C4-2B (cell line): ENCODE results near the gene CCL27.

ENCODE experiments used
- H3K27ac ChIP-seq: fragments of 450-650 bp; 2 replicates; pipeline ENCODE4 v1.5.1; 2017
- ZFX ChIP-seq: fragments of 450-650 bp; IDR thresholded peaks from 2 replicates; pipeline ENCODE4 v1.6.1; 2017
- TF ChIP-seq, protein P1 (sequence below): fragments of 450-650 bp; conservative IDR thresholded peaks from 2 replicates; pipeline ENCODE4 v1.5.1; 2017; ENCODE audit warnings: mild to moderate bottlenecking

The CCL27 gene

DNA sequence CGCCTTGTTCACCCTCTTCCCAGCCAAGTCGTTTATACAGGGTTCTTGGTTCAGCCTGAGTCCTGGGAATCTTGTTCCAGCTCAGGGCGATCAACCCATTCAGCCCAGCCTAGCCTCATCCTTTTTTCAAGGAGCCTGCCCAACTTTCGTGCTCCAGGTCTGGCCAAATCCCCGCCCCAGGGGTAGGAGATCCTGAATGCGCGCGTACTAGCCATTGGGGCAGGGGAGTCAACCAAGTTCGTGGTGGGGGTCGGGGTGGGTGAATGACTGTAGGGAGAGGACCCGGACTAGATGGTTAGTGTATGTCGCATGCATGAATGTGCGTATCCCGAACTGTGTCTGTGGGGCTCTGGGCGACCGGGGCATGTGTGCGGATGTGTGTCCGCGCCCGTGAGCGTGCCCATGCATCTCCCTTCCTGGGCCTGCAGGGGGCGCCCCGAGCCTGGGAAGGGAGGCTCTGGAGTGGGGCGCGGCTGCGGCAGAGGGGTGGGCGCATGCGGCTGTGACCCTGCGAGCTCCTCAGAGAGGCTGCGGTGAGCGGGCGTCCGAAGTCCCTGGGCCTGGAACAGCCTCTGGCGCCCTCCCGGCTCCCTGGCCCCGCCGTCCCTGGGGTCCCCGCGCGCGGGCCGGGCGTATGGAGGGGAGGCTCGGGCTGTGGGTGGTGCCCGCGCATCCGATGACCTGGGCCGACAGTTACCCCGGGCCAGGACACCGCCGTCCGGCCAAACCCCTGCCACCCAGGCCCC is 38.7 kb upstream of the CCL27 start:
- peak; percentile 24; the same call in 1 of the 2 replicates for TF ChIP-seq ZFX
- TF ChIP-seq, protein P1, sequence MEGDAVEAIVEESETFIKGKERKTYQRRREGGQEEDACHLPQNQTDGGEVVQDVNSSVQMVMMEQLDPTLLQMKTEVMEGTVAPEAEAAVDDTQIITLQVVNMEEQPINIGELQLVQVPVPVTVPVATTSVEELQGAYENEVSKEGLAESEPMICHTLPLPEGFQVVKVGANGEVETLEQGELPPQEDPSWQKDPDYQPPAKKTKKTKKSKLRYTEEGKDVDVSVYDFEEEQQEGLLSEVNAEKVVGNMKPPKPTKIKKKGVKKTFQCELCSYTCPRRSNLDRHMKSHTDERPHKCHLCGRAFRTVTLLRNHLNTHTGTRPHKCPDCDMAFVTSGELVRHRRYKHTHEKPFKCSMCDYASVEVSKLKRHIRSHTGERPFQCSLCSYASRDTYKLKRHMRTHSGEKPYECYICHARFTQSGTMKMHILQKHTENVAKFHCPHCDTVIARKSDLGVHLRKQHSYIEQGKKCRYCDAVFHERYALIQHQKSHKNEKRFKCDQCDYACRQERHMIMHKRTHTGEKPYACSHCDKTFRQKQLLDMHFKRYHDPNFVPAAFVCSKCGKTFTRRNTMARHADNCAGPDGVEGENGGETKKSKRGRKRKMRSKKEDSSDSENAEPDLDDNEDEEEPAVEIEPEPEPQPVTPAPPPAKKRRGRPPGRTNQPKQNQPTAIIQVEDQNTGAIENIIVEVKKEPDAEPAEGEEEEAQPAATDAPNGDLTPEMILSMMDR, result peak; percentile 78
- H3K27ac ChIP-seq, result peak overlapping the region; percentile 38

DNA sequence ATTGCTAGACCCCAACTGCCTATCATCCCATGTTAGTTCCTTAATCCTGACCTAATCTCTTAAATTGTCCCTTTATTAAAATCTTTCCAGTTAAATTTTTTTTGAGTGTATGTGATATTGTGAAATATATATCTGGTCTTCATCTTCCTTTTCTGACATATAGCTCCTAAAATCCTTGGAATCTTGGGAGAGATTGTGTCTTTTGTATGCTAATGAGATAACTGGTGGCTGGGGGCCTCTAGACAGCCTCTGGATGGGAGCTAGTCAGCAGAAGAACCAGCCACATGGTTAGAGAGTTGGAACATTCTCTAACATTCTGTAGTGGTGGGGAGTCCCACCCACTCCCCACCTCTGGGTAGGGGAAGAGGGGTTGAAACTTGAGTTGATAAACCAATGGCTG is 32.4 kb upstream of the CCL27 start:
- no peak overlapping the region for H3K27ac ChIP-seq
- TF ChIP-seq, protein P1, result no peak
- TF ChIP-seq ZFX, result no peak

DNA sequence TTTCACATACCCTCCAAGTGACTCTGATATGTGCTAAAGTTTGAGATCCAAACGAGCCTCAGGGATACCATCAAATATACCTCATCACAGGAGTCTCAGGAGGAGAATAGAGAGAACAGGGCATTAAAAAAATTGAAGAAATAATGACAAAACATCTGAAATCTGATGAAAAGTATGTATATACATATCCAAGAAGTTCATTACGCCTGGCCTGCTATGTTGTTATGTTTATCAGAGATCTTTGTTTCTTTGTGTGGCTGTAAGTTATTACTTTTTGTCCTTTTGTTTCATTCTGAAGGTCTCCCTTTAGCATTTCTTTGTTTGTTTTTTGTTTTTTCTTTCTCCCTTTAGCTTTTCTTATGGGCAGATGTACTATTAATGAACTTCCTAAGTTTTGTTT is 31.1 kb upstream of the CCL27 start:
- TF ChIP-seq, protein P1, result no peak
- no peak for TF ChIP-seq ZFX
- H3K27ac ChIP-seq, result no peak overlapping the region

DNA sequence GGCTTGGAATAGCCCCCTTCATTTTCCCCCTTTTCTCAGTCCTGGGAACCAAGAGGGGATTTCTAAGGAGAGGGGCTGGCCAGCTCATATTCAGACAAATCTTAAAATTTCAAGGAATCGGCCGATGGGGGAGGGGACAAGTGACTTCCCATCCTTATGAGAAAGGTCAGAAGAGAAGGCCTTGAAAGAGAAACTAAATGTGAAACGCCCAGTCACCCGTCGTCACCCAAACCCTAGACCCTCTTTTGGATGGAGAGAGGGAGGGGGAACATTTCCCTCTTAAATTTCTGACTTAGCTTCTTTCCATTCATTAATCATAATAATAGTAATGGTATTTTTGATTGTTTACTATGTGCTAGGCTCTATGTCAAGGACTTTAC is 29.5 kb upstream of the CCL27 start:
- no peak overlapping the region for H3K27ac ChIP-seq
- TF ChIP-seq, protein P1, result no peak
- TF ChIP-seq ZFX, result no peak

DNA sequence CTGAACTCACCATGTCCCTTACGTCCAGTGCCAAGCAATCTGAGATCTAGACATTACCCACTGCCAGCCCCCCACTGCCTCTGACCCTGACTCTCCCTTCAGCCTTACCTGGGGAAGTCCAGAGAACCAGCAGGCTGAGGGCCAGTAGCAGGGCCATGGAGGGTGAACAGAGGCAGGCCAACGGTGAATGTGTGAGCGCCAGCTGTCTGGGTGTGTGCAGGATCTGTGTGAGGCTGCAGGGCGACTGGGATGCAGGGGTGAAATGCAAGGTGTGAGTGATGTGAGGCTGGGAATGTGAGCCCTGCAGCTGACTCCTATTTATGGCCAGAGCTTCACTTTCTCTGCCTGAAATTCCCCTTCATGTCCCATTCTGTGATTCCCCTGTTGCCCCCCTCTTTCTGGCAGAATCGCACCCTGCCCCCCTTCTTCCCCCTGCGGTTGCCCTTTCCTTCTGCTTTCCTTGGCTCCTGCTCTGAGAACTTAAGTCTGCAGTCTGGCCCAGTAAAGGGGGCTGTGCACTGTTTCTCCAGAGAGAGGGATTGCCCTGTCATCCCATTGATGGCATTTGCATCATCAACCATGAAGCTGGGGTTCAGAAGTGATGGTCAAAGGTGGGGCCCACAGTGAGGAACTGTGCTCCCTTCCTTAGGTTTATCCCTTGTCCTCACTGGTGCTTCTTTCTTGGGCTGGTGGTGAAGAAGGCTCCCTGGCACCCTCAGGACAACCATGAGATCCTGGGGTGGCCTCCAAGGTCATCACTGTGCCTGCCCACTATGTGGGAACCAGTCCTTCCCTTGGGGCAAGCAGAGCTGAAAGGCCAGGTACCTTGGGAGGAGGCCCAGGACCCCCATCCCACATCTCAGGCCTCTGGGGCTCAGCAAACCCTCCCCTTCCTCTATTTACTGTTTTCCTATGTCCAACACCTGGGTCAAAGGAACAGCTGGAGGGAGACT is 28.8 kb upstream of the CCL27 start, which contains the start of gene CCL19:
CCL19 (minus strand) TSS at position 294 of the 953 bp plus-strand sequence; CDS start at position 157, 137 bp downstream.
- TF ChIP-seq ZFX, result no peak
- TF ChIP-seq, protein P1, result no peak
- no peak within 1 kb of the TSS for H3K27ac ChIP-seq

DNA sequence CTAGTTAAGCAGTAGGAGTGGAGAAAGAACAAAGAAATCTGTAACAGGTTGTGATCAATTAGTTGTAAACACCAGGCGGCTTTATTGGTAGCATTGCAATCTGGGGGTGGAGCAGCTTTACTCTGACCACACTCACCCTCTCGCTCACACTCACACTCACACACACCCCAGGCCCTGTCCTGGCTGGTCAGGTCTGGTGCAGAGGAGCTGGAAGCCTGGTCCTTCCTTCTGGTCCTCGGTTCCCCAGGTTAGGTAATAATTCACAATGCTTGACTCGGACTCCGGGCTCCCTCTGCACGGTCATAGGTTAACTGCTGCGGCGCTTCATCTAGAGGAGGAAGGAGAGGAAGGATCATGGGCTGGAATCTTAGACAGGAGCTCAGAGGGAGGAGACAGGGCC is 27.1 kb upstream of the CCL27 start:
- no peak for TF ChIP-seq ZFX
- TF ChIP-seq, protein P1, result no peak
- H3K27ac ChIP-seq, result no peak overlapping the region

DNA sequence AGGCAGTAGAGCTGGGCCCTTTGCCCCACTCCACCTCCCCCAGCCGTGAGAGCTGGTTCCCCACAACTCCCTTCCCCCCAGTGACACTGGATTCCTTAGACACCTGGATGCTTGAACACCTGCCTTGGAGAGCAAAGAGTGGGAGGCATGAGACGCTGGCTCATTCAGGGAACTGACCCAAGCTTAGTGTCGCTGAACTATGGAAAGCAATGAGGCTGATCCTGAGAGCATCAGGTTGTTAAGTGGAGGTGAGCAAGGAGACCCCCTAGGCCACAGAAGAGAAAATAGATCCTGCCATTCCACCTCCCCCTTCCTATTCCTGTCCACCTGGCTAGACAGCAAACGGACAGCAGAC is 26.6 kb upstream of the CCL27 start:
- peak overlapping the region; percentile 13; the same call in 1 of the 2 replicates for H3K27ac ChIP-seq
- TF ChIP-seq, protein P1, result no peak
- no peak for TF ChIP-seq ZFX
